NT2/D1 (cell line): Measurements from ENCODE around the gene TRIM15.

Experiments
- DNase-seq: peaks from one replicate; pipeline ENCODE4 v3.0.0-alpha.2; 2011; ENCODE audit warnings: low read depth, low spot score
- H3K27me3 ChIP-seq: 2 replicates; pipeline ENCODE4 v1.6.0; 2011; ENCODE audit warnings: mild to moderate bottlenecking; ENCODE audit not compliant: insufficient read length, insufficient read depth
- H3K36me3 ChIP-seq: 2 replicates; pipeline ENCODE4 v1.6.1; 2011; ENCODE audit warnings: mild to moderate bottlenecking, low read length, mixed read lengths; ENCODE audit not compliant: insufficient read depth, insufficient read length
- H3K4me1 ChIP-seq: 2 replicates; pipeline ENCODE4 v1.5.1; 2011; ENCODE audit not compliant: insufficient read depth, insufficient read length
- H3K4me3 ChIP-seq: 2 replicates; pipeline ENCODE4 v1.5.1; 2011; ENCODE audit warnings: low read depth; ENCODE audit not compliant: insufficient read length
- H3K9ac ChIP-seq: 2 replicates; pipeline ENCODE4 v1.6.0; 2011; ENCODE audit warnings: low read depth; ENCODE audit not compliant: insufficient read length
- H3K9me3 ChIP-seq: 2 replicates; pipeline ENCODE4 v1.5.1; 2011; ENCODE audit warnings: mild to moderate bottlenecking, low read length; ENCODE audit not compliant: insufficient read depth
- SUZ12 ChIP-seq: IDR thresholded peaks from 2 replicates; pipeline ENCODE4 v1.6.1; 2011; ENCODE audit not compliant: insufficient read length, insufficient read depth; ENCODE audit errors: extremely low read depth
- YY1 ChIP-seq: IDR thresholded peaks from 2 replicates; pipeline ENCODE4 v1.6.1; 2011; ENCODE audit not compliant: insufficient read length, insufficient read depth
- ZNF274 ChIP-seq: IDR thresholded peaks from 2 replicates; pipeline ENCODE4 v1.6.1; 2011; ENCODE audit warnings: mild to moderate bottlenecking, low read depth, low read length

Gene TRIM15

DNA sequence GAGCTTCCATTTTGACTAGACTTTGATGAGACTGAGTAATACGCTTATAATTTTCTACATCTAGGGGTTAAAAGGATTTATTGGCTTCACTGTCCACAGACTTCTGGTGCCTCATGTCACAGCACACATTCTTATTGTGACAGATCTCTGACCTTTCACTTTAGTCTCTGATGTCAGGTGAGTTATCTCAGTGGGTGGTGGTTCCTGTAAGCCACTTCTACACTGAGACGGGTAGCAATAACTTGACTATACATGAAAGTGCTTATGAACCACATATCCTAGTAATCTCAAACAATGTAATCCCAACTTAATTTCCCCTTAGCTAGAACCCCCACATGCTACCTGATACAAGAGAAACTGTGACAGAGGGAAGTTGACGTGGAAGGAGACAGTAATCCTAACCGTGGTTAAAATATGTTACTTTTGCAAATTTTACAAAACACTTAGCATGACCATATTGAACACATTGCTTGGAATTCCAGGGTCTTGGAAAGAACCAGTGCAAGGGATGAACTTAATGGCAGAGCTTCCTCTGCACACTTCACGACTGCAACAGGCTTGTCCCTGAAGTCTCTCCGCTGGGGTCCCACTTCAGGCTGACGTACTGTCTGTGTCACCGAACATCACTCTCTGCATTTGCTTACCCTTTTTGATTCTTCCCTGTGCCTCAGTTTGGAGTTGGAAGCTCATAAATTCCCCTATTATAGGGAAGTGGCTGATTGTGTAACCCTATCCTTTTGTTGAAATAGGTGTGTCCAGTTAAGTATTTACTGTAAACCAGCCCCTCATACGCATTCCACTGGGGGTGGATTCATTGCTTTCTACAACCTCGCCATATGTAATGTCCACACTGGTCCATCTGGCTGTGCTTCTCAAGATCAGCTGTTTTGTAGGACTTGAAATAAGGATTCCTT, 33.8 kb upstream of the TRIM15 start:
- no peak for TF ChIP-seq YY1
- TF ChIP-seq SUZ12, result no peak
- no peak for TF ChIP-seq ZNF274

DNA sequence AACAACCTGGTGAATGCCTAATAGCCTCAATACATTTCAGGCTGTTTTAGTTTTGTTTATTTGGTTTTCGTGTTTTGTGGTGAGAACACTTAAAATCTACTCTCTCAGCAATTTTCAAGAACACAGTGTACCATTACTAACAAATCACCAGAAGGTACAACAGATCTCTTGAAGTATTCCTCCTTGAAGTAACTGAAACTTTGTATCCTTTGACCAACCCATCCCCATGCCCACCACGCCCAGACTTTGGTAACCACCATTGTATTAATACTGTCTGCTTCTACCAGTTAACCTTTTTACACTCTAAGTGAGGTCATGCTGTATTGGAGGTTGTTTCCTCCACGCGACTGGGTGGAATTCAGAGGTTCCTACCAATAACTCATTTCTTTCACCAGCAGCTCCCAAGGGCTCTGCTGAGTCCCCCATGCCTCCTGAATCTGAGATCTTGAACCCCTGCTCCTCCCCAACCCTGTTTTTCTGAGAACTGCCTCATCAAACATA, 33.1 kb upstream of the TRIM15 start:
- Histone ChIP-seq H3K4me1 (no peaks in the 10 kb centered on the region), H3K9ac (no peak overlapping the region), H3K36me3 (no peaks in the 10 kb centered on the region), H3K9me3 (no peaks in the 10 kb centered on the region), H3K4me3 (no peak overlapping the region), H3K27me3 (peaks cover 56% of the 10 kb centered on the region)
- TF ChIP-seq YY1 (no peak), SUZ12 (no peak), ZNF274 (no peak)
- no peak for DNase-seq

More for the DNA sequence above, 33.8 kb upstream of the TRIM15 start:
- Histone ChIP-seq H3K36me3 (no peaks in the 10 kb centered on the region), H3K4me3 (no peak overlapping the region), H3K9me3 (no peaks in the 10 kb centered on the region), H3K27me3 (peaks cover 57% of the 10 kb centered on the region), H3K9ac (no peak overlapping the region), H3K4me1 (no peaks in the 10 kb centered on the region)
- DNase-seq, result no peak

DNA sequence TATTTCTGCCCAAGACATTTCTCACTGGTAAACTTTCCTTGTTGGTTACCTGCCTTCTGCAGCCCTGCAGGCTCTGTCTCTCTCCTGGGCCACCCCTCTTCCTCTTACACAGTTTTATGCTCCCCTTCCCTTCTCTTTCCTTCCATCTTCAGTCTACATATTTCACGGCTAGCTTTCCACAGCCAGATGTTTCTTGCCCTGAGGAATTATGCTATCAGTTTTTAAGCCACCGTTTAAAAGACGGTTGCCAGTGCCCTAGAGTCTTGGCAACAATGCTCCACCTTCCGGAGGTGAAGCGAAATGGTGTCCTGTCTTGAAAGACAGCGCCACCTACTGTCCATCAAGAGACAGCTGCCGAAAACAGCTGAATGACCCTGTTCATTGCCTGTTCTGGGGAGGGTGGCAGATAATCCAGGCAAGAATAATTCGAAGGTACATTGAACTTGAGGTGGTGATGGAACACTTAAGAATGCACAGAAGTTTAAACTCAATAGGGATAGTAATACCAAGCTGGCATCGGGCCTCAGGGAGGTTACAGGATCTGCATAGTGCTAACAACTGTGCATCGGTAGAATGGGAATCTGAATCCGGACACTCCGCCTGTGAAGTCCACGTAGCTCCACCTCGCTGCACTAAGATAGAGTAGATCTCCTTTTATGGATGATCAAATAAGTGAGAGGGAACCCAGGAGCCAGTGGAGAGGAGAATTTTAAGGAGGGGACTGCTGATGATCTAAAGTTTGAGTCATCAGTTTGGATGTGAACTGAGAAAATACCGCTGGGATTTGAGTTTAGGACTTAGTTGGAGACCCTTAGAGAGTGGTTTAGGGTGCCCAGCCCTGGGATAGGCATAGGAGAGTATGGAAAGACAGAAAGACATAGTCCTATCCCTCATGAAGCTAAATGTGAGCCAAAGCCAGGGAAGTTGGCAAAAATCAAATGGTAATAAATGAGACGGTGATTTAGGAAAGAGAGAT, 32.2 kb upstream of the TRIM15 start:
- H3K4me1 ChIP-seq, result no peaks in the 10 kb centered on the region
- H3K27me3 ChIP-seq, result peaks cover 46% of the 10 kb centered on the region

DNA sequence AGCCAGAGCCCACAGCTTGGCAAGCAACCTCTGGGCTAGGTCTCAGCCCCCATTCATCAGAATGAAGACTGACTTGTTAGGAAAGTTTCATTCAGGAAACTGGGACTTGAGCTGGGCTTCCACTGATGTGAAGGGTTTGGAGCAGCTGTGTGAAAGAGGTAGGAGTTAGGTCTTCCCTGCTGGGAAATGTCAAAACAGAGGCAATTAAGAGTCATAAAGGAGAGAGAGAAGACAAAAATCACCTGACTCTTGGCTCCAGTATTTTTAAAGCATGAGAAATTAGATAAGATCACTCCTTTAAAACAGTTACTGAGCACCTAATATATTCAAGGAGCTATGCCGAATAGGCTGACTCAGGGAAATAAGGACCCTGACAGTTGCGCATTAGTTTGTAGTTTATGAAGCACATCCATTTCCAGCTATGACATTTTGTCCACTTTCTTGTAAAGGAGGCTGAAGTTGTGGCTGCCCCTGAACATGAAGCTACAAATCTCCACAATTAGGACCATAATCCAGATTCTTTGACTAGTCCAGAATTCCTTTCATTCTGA, 31.3 kb upstream of the TRIM15 start:
- Histone ChIP-seq H3K27me3 (peaks cover 40% of the 10 kb centered on the region), H3K4me3 (no peak overlapping the region), H3K4me1 (no peaks in the 10 kb centered on the region), H3K36me3 (no peaks in the 10 kb centered on the region), H3K9me3 (no peaks in the 10 kb centered on the region), H3K9ac (no peak overlapping the region)
- DNase-seq, result no peak
- TF ChIP-seq ZNF274, result no peak
- TF ChIP-seq SUZ12, result no peak
- TF ChIP-seq YY1, result no peak

More for the DNA sequence above, 32.2 kb upstream of the TRIM15 start:
- TF ChIP-seq SUZ12 (no peak), ZNF274 (no peak), YY1 (no peak)
- H3K9me3 ChIP-seq, result no peaks in the 10 kb centered on the region
- no peak overlapping the region for H3K9ac ChIP-seq
- H3K4me3 ChIP-seq, result no peak overlapping the region
- no peaks in the 10 kb centered on the region for H3K36me3 ChIP-seq
- peak; percentile 55 for DNase-seq

DNA sequence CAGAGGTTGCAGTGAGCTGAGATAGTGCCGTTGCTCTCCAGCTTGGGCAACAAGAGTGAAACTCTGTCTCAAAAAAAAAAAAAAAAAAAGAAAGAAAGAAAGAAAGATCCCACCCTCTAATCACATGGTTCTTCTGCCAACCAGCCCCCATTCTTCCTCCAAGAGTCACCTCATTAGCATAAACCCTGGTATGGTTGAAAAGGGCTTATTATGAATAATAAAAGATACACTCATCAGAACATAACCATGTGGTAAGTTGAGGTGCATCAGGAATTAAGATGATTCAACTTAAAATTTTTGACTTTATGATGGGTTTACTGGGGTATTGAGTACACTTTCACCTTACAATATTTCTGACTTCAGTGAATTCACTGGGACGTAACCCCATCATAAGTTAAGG, 28.2 kb upstream of the TRIM15 start:
- Histone ChIP-seq H3K27me3 (peaks cover 11% of the 10 kb centered on the region), H3K4me1 (no peaks in the 10 kb centered on the region), H3K9me3 (no peaks in the 10 kb centered on the region), H3K36me3 (no peaks in the 10 kb centered on the region), H3K4me3 (no peak overlapping the region), H3K9ac (no peak overlapping the region)
- TF ChIP-seq ZNF274 (no peak), YY1 (no peak), SUZ12 (no peak)
- no peak for DNase-seq

DNA sequence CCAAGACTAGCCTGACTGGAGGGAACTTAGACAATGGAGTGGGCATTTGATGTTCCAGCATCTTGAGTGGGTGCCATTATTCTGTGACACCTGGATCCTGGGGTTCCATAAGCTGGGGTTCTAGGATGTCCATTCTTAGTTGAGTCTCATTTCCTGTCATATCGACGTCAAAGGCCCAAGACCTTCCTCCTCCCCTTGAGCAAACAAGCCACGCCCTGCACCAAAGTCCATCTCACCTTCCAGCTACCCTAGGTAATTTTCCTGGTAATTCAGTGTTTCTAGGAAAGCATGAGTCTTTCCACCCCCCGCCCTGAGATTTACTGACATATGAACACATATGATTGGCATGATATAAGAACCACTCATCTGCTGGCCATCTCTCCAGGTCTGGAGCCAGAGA, 27.6 kb upstream of the TRIM15 start, which contains the start of gene TRIM40:
TRIM40 (plus strand) TSS at position 384 of the 400 bp plus-strand sequence. CDS start 897 bp downstream, outside the sequence.
- Histone ChIP-seq H3K9me3 (no peaks in the 10 kb centered on the region), H3K4me1 (no peaks in the 10 kb centered on the region), H3K27me3 (peaks cover 5% of the 10 kb centered on the region), H3K36me3 (no peaks in the 10 kb centered on the region), H3K9ac (no peak within 1 kb of the TSS), H3K4me3 (no peak within 1 kb of the TSS)
- DNase-seq, result no peak
- TF ChIP-seq SUZ12 (no peak), ZNF274 (no peak), YY1 (no peak)
